HepG2 (cell line): ENCODE measurements around the gene GNAI2. TPM values are rescaled to one million over a fixed set of nuclear protein-coding genes. Genes with fewer than 3 reads are reported as not detected.

Experiments used
- BCL6 ChIP-seq: IDR thresholded peaks from 2 replicates; pipeline ENCODE4 v1.6.1; 2016; ENCODE audit warnings: missing genetic modification reagents, missing compliant biosample characterization
- ETV5 ChIP-seq: IDR thresholded peaks from 2 replicates; pipeline ENCODE4 v1.6.1; 2018; ENCODE audit warnings: missing biosample characterization, missing genetic modification reagents, inconsistent platforms, borderline replicate concordance
- HDAC2 ChIP-seq: sonication (generic); formaldehyde crosslinking; IDR thresholded peaks from 2 replicates; pipeline ENCODE4 v1.4.0; 2020; ENCODE audit warnings: missing genetic modification reagents
- HNF4G ChIP-seq, 2 experiments: sonication (generic) in 1 of 2; formaldehyde crosslinking in 1 of 2; IDR thresholded peaks; 2 replicates each; pipeline versions ENCODE4 v1.4.0 to v1.6.1; 2011 to 2020; ENCODE audit warnings: borderline replicate concordance in 2 of 2, low read depth in 2 of 2, mild to moderate bottlenecking in 2 of 2, low read length in 1 of 2, missing genetic modification reagents in 1 of 2, moderate library complexity in 1 of 2
- MLXIP ChIP-seq: sonication (generic); formaldehyde crosslinking; IDR thresholded peaks from 2 replicates; pipeline ENCODE4 v1.9.0; 2021; ENCODE audit warnings: missing genetic modification reagents, borderline replicate concordance
- RFX3 ChIP-seq: IDR thresholded peaks from 2 replicates; pipeline ENCODE4 v1.6.1; 2016; ENCODE audit warnings: missing biosample characterization, missing genetic modification reagents
- WIZ ChIP-seq: sonication (generic); formaldehyde crosslinking; IDR thresholded peaks from 2 replicates; pipeline ENCODE4 v1.5.1; 2020; ENCODE audit warnings: mild to moderate bottlenecking, missing genetic modification reagents
- ZBTB21 ChIP-seq: sonication (generic); formaldehyde crosslinking; IDR thresholded peaks from 2 replicates; pipeline ENCODE4 v1.4.0; 2020; ENCODE audit warnings: missing genetic modification reagents
- ZFP36 ChIP-seq: fragments of 150-350 bp; IDR thresholded peaks from 2 replicates; pipeline ENCODE4 v1.6.1; 2018; ENCODE audit warnings: borderline replicate concordance, low read length, low read depth; ENCODE audit not compliant: partially characterized antibody
- ZNF180 ChIP-seq: sonication (generic); formaldehyde crosslinking; IDR thresholded peaks from 2 replicates; pipeline ENCODE4 v1.4.0; 2020; ENCODE audit warnings: low read depth, missing genetic modification reagents, borderline replicate concordance
- ZNF260 ChIP-seq: sonication (generic); formaldehyde crosslinking; IDR thresholded peaks from 2 replicates; pipeline ENCODE4 v1.4.0; 2020; ENCODE audit warnings: missing genetic modification reagents, low read depth, mild to moderate bottlenecking, borderline replicate concordance
- ZNF317 ChIP-seq: sonication (generic); formaldehyde crosslinking; IDR thresholded peaks from 2 replicates; pipeline ENCODE4 v1.5.0; 2020; ENCODE audit warnings: mild to moderate bottlenecking, missing genetic modification reagents
- ZNF318 ChIP-seq: sonication (generic); formaldehyde crosslinking; IDR thresholded peaks from 2 replicates; pipeline ENCODE4 v1.4.0; 2020; ENCODE audit warnings: mild to moderate bottlenecking, missing genetic modification reagents
- ZNF567 ChIP-seq: sonication (generic); formaldehyde crosslinking; IDR thresholded peaks from 2 replicates; pipeline ENCODE4 v1.8.1; 2023; ENCODE audit warnings: mild to moderate bottlenecking, missing genetic modification reagents, borderline replicate concordance
- ZNF607 ChIP-seq: sonication (generic); formaldehyde crosslinking; IDR thresholded peaks from 2 replicates; pipeline ENCODE4 v1.5.1; 2020; ENCODE audit warnings: missing genetic modification reagents, mild to moderate bottlenecking, borderline replicate concordance
- polyA plus RNA-seq, 8 experiments: library from polyadenylated mRNA; depleted of rRNA in 3 of 8; stranded (reverse) in 7 of 8; unstranded in 1 of 8; fragments of >200 nt; fragmentation: Illumina TruSeq in 4 of 8; extraction: Trizol in 4 of 8; gene quantifications; 2 replicates each; pipeline versions ENCODE4 v1.2.1 to v1.2.3, GENCODE V29; 2011 to 2016; ENCODE audit warnings: low read depth in 4 of 8, missing spikeins in 1 of 8, mixed read lengths in 1 of 8; ENCODE audit not compliant: insufficient read depth in 1 of 8
- total RNA-seq, 5 experiments: library from RNA; depleted of rRNA; stranded (reverse); fragments of >200 nt; fragmentation: Illumina TruSeq; extraction: Trizol; gene quantifications; 2 replicates each; pipeline ENCODE4 v1.2.3, GENCODE V29; 2016; ENCODE audit warnings: low read depth in 1 of 5

Gene GNAI2
- total and polyA plus RNA-seq, 2 of the 13 experiments (the other 11 are each of a cell fraction or from before 2014, with no cell fraction given) = 51.1 to 66.2 TPM

- TF ChIP-seq BCL6 (CRISPR knock-in tag) (no peak), ZNF260 (no peak), RFX3 (CRISPR knock-in tag) (no peak), ZNF567 (CRISPR knock-in tag) (no peak), ZNF317 (CRISPR knock-in tag) (no peak), ZNF607 (CRISPR knock-in tag) (0 out of 2 replicates have a peak, but pooled peaks have one; percentile 27), MLXIP (CRISPR knock-in tag) (no peak), WIZ (CRISPR knock-in tag) (no peak), ETV5 (no peak), ZNF180 (CRISPR knock-in tag) (no peak), ZBTB21 (CRISPR knock-in tag) (no peak), ZNF318 (CRISPR knock-in tag) (no peak), HNF4G (IDR thresholded peaks at IDR 0.05; ENCODE audit: borderline replicate concordance, low read depth, low read length) (peak; percentile 5; the same call in 1 of the 2 replicates), HNF4G (CRISPR knock-in tag; IDR thresholded peaks at IDR 0.05; ENCODE audit: borderline replicate concordance, low read depth) (no peak), ZFP36 (no peak), HDAC2 (CRISPR knock-in tag) (peak; percentile 39; the same call in 1 of the 2 replicates)
Measured at GRCh38 chr3:50205413-50206276, 30.4 kb upstream of the GNAI2 start (continued).
